ENCODE measurements around the gene ZMYM4.

GRCh38 chr1:35222322-35223083 is 46.0 kb upstream of the ZMYM4 start:
- TF ChIP-seq CTCF (IDR thresholded peaks at IDR 0.05) (no peak), POLR2A (IDR thresholded peaks at IDR 0.05) (no peak), POLR2AphosphoS5 (IDR thresholded peaks at IDR 0.05) (no peak)

Data from upper lobe of left lung (tissue), 4 donors.